NCI-H2196 treated with DMSO at 0.1 percent for 48 hours (cell line): ENCODE measurements around the gene NFAM1.

Source experiments
- DNase-seq: peaks from one replicate; lab custom pipeline; 2025; ENCODE audit not compliant: unreplicated experiment; lab: John Stamatoyannopoulos, UW

Gene NFAM1

GRCh38 chr22:42439821-42440674 is 7.8 kb upstream of the NFAM1 start:
- DNase-seq, result no peak

DNA sequence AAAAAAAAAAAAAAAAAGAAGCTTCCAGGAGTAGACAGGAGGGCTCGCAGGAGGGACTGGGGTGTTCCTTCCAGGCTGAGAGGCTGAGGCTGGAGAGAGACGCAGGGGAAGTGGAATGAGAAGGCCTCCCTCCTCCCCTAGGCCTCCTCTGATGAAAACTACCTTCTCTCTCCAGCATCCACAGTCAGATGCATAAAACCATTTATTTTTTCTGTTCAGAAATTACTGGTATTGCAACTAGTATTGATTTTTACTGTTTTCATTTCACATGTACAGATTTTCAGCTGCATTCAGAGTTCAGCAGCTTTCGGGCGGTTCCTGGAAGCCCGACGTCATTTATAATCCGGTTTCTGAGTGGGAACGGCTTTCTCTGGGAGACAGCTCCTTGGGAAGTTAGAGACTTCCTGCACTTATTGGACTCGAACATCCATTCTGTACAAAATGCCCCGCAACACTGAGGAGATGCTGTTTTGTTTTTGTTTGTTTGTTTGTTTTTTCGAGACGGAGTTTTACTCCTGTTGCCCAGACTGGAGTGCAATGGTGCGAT is 6.9 kb upstream of the NFAM1 start:
- DNase-seq, result no peak

- no peak for DNase-seq
Observed at GRCh38 chr22:42438293-42438650, 6.1 kb upstream of the NFAM1 start.

DNA sequence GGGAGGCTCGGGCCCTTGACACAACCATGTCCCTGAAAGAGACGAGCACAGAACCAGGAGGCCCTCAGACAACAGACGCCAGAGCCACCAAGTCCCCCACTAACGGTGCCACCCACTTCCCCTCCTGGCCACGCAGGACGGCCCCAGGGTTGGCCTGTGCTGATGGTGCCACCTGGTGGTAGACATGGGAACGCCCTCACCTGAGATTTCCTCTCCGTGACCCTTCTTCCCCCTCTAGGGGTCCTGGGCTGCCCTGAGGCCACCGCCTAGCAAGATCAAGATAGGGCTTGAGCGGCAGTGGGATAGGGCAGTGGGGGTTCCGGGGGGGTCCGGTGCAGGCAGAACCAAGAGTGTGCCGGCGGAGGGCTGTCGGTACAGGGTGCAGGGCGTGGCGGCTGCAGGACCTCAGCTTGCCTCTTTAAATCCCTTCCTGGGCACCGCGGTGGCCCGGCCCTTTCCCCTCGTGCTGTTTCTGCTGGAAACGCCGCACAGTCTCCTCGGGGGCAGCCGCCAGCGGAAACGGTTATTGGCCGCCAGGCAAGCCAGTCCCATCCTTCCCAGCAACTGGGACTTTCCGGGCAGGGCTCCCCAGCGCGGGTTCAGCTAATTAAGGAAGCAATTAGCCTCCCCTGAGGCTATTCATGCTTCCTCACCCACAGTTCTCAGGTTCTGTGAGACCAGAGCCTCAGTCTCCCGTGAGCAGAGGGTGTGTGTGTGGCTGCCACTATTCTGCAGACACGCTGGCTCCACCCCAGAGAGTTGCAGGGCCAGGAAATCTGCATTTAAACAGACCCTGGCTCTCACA is 5.5 kb upstream of the NFAM1 start:
- peak; percentile 66 for DNase-seq

DNA sequence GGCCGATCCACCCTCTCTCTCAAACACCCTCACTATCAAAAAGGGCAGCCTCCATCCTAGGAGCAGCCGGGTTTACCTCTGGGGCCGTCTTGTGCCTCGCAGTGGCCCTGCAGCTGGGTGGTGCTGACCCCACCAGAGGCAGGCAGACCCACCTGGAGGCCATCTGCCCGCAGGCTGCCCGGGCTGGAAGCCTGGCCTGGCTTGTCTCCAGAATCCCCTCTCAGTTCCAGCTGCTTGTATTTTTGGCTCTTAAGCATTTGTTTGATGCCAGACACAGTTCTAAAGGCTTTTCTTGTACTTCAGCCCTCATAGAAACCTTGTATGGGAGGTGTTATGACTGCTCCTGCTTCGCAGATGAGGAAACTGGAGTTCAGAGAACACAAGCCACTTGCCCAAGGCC is 4.2 kb upstream of the NFAM1 start:
- DNase-seq, result no peak

GRCh38 chr22:42434748-42435425 is 2.7 kb upstream of the NFAM1 start:
- DNase-seq, result no peak

GRCh38 chr22:42433754-42434682 is 1.8 kb upstream of the NFAM1 start:
- no peak for DNase-seq

- no peak for DNase-seq
Observed at GRCh38 chr22:42432818-42433217, 615 bp upstream of the NFAM1 start.

DNA sequence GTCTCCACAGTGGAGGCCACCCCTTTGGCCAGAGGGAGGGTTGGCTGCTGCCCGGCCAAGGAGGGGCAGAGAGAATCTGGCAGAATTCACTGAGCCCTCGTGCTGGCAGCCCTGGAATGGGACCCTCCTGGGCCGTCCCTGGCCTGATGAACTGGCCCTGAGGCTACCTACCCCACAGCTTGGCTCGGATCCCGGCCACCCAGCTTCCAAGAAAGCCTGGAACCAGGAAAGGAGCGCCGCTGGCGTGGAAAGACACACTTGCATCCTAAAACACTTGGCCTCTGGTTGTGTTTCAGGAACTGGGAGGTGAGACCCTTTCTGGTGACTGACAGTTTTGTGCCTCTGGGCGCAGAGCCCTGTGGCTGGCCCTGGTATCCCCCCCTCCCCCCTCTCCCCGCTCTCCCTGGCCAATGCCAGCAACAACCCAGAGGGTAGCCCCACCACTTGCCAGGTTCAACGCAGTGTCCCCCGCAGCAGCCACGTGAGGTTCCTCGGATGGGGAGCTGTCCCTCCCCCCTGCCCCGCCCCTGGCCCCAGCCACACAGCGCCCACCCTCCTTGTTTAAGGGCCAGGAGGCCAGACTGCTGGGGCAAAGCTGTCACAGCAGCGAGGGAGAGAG is 693 bp downstream of the NFAM1 start:
- no peak for DNase-seq

- no peak for DNase-seq
Observed at GRCh38 chr22:42430528-42431125, 1.6 kb downstream of the NFAM1 start.

- no peak for DNase-seq
Observed at GRCh38 chr22:42428760-42429159, 3.4 kb downstream of the NFAM1 start.

- no peak for DNase-seq
Observed at GRCh38 chr22:42428025-42428424, 4.2 kb downstream of the NFAM1 start.

DNA sequence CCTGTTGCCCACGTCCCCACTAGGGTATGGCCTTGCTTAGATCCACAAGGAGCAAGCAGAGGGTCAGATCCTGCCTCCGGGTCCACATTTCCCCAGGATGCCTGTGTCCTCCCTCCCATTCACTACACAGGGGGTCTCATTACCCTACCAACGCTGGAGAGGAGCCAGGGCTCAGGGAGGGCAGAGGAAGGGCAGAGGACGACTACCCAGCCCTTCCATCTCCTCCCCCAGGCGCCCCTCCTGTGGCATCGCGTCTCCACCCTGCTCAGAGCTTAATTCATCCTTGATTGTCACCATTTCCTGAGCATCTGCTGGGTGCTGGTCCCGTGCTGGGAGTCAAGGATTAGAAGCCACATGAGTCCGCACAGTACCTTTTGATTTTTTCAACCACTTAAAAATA is 5.0 kb downstream of the NFAM1 start:
- DNase-seq, result no peak

GRCh38 chr22:42425989-42426355 is 6.2 kb downstream of the NFAM1 start:
- DNase-seq, result no peak

DNA sequence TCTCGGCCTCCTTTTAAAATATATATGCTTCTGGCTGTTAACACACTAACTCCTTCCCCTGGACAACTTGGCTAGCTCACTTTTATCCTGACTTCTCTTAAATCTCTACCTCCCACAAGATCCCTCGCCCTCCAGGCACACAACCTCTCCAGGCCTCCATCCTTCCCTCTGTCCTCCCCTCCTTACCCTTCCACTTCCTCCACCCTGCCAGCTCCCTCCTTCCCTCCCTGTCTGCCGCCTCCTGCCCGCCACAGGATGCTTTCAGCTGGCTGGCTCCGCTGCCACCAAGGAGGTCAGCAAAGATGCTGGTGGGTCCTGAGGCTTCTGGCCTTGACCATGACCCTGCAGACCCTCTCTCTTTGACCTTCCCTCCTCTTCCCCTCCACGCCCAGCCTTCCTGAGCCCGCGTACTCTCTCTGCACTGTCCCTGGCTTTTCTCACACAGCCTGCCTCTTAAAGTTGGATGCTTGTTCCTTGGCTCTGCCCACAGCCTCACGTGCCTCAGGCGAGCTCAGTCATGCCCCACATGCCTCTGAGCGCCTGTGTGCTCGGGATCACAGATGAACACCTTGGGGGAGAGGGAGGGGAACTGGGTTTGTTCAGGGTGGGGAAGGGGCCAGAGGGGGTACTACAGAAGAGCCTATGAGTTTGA is 6.7 kb downstream of the NFAM1 start:
- no peak for DNase-seq

GRCh38 chr22:42419243-42419881 is 12.8 kb downstream of the NFAM1 start:
- DNase-seq, result no peak

- DNase-seq, result no peak
Observed at GRCh38 chr22:42418811-42419242, 13.4 kb downstream of the NFAM1 start.

- DNase-seq, result no peak
Observed at GRCh38 chr22:42417645-42418305, 14.4 kb downstream of the NFAM1 start.
